ENCODE data around the gene MID1IP1.

Gene MID1IP1

DNA sequence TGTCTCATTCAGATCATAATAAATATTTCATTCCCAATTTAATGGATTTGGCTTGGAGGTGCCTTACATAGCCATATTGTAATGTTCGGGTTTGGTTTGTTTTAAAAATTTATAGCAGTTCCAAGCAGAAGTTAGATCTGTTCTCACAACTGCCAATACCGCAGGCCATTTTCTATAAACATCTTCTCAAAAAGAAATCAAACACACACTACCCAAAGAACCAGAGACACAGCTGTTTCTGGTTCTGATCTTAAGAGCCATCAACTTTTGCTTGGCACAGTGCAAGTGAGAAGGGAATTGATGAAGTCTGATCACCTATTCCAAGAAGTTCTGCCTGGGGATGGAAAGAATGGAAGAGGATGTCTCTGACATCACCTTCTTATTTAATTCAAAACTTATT is 22.9 kb downstream of the MID1IP1 start:
- Histone ChIP-seq H3K4me1 (no peaks in the 10 kb centered on the region), H4K20me1 (no peaks in the 10 kb centered on the region)

DNA sequence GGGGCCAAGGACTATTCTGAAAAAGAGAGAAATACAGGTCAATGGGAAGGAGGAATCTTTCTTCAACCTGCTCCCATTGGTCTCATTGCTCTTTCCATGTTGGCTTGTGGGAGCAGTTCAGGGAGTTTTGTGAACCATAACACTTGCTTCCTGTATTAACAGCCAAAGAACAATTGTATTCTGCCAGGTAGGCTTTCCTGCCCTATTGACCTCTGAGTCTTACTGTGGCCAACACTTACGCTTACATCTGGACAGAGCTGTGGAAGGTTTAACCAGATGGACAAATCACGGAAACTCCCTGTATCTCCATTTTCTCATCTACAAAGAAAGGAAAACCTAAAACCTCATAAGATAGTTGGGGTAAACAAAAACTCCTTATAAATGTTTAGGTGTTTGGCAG is 30.7 kb downstream of the MID1IP1 start:
- H3K27me3 ChIP-seq = no peaks in the 10 kb centered on the region

More for the DNA sequence above, 22.9 kb downstream of the MID1IP1 start:
- Histone ChIP-seq H3K36me3 (no peaks in the 10 kb centered on the region), H3K27ac (no peak overlapping the region), H3K4me2 (no peak overlapping the region), H3K9me3 (replicated peaks in 1 of 11) (peaks cover 0 to 13% (median 4%) of the 10 kb centered on the region in 11 experiments; a peak in 7 of 22 replicates), H3K9ac (no peak overlapping the region), H3K27me3 (no peaks in the 10 kb centered on the region), H3K4me3 (no peak overlapping the region)
- TF ChIP-seq Cebpa-rat (IDR thresholded peaks at IDR 0.05) = no peak

DNA sequence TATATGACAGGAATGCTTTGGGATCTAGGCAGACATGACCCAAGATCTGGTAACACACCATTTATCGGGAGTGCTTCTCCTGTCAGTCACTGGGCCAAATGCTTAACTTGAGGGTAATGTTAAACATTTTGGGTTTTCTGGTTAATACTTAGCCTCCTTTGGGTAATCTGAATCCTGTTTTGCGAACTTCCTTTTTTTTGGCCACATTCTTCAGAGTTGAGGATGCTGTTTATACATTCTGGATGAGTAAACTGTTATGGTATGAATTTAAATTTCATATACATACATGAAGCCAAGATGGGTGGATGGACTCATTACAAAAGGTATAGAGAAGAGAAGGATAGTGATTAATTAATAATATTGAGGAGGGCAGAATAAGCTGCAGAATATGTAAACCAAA is 36.1 kb downstream of the MID1IP1 start:
- Histone ChIP-seq H3K27ac (no peak overlapping the region), H3K4me3 (no peak overlapping the region), H3K27me3 (no peaks in the 10 kb centered on the region), H3K9ac (no peak overlapping the region), H3K4me1 (no peaks in the 10 kb centered on the region), H3K9me3 (replicated peaks in 1 of 11) (no peaks in the 10 kb centered on the region), H4K20me1 (no peaks in the 10 kb centered on the region), H3K36me3 (no peaks in the 10 kb centered on the region), H3K4me2 (no peak overlapping the region)
- no peak for TF ChIP-seq Cebpa-rat (IDR thresholded peaks at IDR 0.05)

More for the DNA sequence above, 30.7 kb downstream of the MID1IP1 start:
- H3K9me3 ChIP-seq (replicated peaks in 1 of 11) = peaks cover 0 to 8% (median 4%) of the 10 kb centered on the region in 11 experiments; a peak in 7 of 22 replicates
- no peak overlapping the region for H3K4me3 ChIP-seq
- H3K27ac ChIP-seq = no peak overlapping the region
- no peaks in the 10 kb centered on the region for H3K4me1 ChIP-seq
- no peak overlapping the region for H3K4me2 ChIP-seq
- H4K20me1 ChIP-seq = no peaks in the 10 kb centered on the region
- H3K9ac ChIP-seq = no peak overlapping the region
- no peak for TF ChIP-seq Cebpa-rat (IDR thresholded peaks at IDR 0.05)
- no peaks in the 10 kb centered on the region for H3K36me3 ChIP-seq

DNA sequence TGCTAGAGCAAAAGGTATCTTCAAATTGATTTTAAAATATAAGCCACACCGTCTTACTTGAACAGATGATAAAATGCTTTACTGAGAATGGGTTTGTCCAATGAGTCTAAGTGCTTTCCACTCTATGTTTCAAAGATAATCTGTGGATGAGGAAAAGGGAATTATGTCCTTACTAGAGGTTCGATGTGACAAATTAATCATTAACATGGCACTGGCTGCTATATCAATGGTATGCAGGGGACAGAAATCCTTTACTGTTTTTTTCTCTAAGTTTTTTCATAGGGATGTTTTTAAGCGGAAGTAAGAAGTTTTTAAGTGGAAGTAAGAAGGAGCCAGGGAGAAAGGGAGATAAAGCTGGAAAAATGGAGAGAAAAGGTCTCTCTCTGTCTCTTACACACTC is 38.0 kb downstream of the MID1IP1 start:
- Histone ChIP-seq H3K9ac (no peak overlapping the region), H3K36me3 (no peaks in the 10 kb centered on the region), H4K20me1 (no peaks in the 10 kb centered on the region), H3K4me1 (no peaks in the 10 kb centered on the region), H3K27me3 (no peaks in the 10 kb centered on the region), H3K4me2 (no peak overlapping the region), H3K9me3 (replicated peaks in 1 of 11) (no peaks in the 10 kb centered on the region), H3K4me3 (no peak overlapping the region), H3K27ac (no peak overlapping the region)
- no peak for TF ChIP-seq Cebpa-rat (IDR thresholded peaks at IDR 0.05)

DNA sequence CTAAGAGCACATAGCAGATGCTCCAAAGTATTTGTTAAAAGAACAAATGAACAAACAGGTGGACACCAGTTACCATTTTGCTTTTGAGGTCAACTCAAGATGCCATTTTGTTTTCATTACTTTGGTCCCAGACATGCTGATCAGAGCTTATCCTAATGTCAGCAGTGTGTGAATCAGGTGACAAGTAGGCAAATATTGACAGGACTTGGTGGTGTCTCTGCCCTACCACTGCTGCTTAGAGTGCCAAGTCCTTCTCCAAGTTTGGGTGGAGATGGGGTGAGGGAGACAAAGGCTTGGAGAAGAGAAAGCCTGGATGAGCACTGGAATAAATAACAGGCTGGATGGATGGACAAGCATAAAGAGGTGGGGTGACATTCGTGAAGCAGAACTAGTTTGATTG is 38.7 kb downstream of the MID1IP1 start:
- no peaks in the 10 kb centered on the region for H3K27me3 ChIP-seq
- no peaks in the 10 kb centered on the region for H3K36me3 ChIP-seq
- no peaks in the 10 kb centered on the region for H3K9me3 ChIP-seq (replicated peaks in 1 of 11)
- no peak overlapping the region for H3K27ac ChIP-seq
- no peak overlapping the region for H3K4me2 ChIP-seq
- no peak for TF ChIP-seq Cebpa-rat (IDR thresholded peaks at IDR 0.05)
- no peak overlapping the region for H3K4me3 ChIP-seq
- H3K4me1 ChIP-seq = no peaks in the 10 kb centered on the region
- no peaks in the 10 kb centered on the region for H4K20me1 ChIP-seq
- no peak overlapping the region for H3K9ac ChIP-seq

DNA sequence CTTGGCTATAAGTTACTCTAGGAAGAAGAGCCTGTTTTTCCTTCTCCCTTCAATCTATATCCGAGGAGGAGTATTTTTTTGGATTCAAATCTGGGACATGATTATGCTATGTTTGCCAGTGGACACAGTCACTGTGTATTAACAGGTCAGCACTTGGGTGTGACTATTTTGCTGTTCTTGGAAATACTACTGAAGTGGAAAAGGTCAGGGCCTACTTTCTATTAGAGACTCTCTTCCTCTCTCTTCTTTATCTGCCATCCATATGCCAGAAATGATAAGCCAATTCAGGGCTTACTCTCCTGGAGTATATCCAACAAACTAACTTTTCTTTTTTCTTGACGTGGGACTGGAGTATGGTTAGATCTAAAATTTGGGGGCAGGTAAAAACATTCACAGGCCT is 40.5 kb downstream of the MID1IP1 start:
- H3K36me3 ChIP-seq = no peaks in the 10 kb centered on the region
- H3K27ac ChIP-seq = no peak overlapping the region
- no peak overlapping the region for H3K4me2 ChIP-seq
- no peak overlapping the region for H3K4me3 ChIP-seq
- H4K20me1 ChIP-seq = no peaks in the 10 kb centered on the region
- no peak for TF ChIP-seq Cebpa-rat (IDR thresholded peaks at IDR 0.05)
- H3K27me3 ChIP-seq = no peaks in the 10 kb centered on the region
- no peak overlapping the region for H3K9ac ChIP-seq
- H3K9me3 ChIP-seq (replicated peaks in 1 of 11) = no peaks in the 10 kb centered on the region
- H3K4me1 ChIP-seq = no peaks in the 10 kb centered on the region

DNA sequence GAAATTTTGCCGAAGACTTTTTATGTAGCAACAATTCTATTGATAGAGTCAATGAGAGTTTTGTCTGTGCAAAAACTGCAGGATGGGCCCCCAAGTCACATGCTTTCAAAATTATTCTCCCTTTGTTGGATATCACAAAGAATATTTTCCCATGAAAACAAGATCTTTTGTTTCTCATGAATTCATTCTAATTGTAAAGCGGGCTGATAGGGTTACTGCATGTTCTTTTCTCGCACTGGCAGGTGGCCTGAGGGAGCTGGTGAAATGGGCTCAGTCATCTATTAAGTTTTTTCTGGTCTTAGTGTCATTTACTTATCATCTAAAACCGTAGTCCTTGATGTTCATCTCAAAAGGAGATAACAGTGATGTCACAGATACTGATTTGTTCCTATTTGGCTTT is 44.2 kb downstream of the MID1IP1 start:
- Histone ChIP-seq H3K9ac (no peak overlapping the region), H3K4me3 (no peak overlapping the region), H3K36me3 (no peaks in the 10 kb centered on the region), H3K9me3 (replicated peaks in 1 of 11) (peaks cover 0 to 3% (median 0%) of the 10 kb centered on the region in 11 experiments; a peak in 1 of 22 replicates), H4K20me1 (no peaks in the 10 kb centered on the region), H3K27me3 (no peaks in the 10 kb centered on the region), H3K4me2 (no peak overlapping the region), H3K4me1 (peaks cover 0 to 18% (median 0%) of the 10 kb centered on the region in 10 experiments; a peak in 6 of 20 replicates), H3K27ac (no peak overlapping the region)
- no peak for TF ChIP-seq Cebpa-rat (IDR thresholded peaks at IDR 0.05)

DNA sequence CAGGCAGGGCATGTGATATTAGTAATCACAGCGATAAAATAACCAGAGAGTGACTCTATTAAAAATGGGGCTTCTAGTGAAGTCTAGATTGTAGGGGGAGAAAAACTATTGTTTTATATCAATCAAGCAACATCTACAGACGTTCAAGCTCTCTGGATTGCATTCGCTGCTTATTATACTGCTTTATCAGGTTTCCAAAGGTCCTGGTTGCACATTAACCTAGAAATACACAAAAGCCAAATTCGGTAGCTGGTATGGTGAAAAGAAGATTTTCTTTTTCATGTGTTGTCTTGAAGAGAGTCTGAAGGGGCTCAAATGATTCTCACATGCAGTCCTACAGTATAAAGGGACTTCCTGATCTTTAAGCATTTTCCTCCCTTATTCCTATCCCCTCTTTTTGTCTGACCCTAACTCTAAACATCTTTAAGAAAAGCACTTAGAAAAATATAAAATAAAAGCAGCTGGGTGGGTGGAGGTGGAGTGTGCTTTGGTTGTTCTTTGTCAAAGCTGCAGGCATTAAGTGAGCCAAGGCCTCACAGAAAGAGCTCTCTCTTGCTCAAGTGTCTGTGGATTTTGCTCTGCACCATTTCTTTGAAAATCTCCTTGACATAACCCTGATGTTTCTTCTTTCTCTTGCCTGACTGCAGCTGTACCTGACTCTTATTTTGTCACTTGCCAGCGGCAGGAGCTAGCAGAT is 46.1 kb downstream of the MID1IP1 start:
- Histone ChIP-seq H3K27ac (no peak overlapping the region), H3K4me3 (no peak overlapping the region), H3K27me3 (no peaks in the 10 kb centered on the region)

DNA sequence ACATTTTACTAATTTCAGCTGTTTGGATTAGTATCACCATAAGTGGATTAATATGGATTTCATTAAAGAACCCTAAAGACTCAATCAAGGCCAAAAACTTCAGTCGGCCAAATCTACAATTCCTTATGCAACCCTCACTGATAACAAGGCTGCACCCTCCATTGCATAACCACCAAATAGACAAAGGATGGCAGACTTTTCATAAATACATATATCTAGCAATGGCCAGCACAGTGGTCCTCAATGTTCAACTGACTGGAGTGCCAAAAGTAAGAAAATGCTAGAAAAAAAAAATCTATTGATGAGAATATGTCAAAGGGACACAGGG is 46.6 kb downstream of the MID1IP1 start:
- Histone ChIP-seq H3K4me3 (no peak overlapping the region), H3K9me3 (replicated peaks in 1 of 11) (peaks cover 0 to 9% (median 5%) of the 10 kb centered on the region in 11 experiments; a peak in 7 of 22 replicates), H3K27me3 (no peaks in the 10 kb centered on the region), H4K20me1 (no peaks in the 10 kb centered on the region), H3K9ac (no peak overlapping the region), H3K4me1 (peaks cover 0 to 18% (median 0%) of the 10 kb centered on the region in 10 experiments; a peak in 6 of 20 replicates), H3K4me2 (no peak overlapping the region), H3K27ac (no peak overlapping the region), H3K36me3 (no peaks in the 10 kb centered on the region)
- no peak for TF ChIP-seq Cebpa-rat (IDR thresholded peaks at IDR 0.05)

More for the DNA sequence above, 46.1 kb downstream of the MID1IP1 start:
- Histone ChIP-seq H3K36me3 (no peaks in the 10 kb centered on the region), H3K9me3 (replicated peaks in 1 of 11) (peaks cover 0 to 9% (median 5%) of the 10 kb centered on the region in 11 experiments; a peak in 7 of 22 replicates), H3K4me2 (no peak overlapping the region), H3K4me1 (peaks cover 0 to 18% (median 0%) of the 10 kb centered on the region in 10 experiments; a peak in 6 of 20 replicates), H3K9ac (no peak overlapping the region), H4K20me1 (no peaks in the 10 kb centered on the region)
- TF ChIP-seq Cebpa-rat (IDR thresholded peaks at IDR 0.05) = no peak

All from BLaER1 treated with 17β-estradiol and CSF1 and Interleukin-3, amounts not matched to agents 10 nM and 100 nM (cell line).